IMR-90 (cell line): ENCODE measurements around the gene SGPL1.

Experiments
- MAFK ChIP-seq: IDR thresholded peaks from 2 replicates; pipeline ENCODE4 v1.6.1; 2012; ENCODE audit warnings: low read depth, low read length, improper control_type of control experiment
- POLR2A ChIP-seq: IDR thresholded peaks from 2 replicates; pipeline ENCODE4 v1.6.1; 2012; ENCODE audit warnings: mild to moderate bottlenecking, low read depth, low read length
- TF ChIP-seq, protein P1 (sequence below): conservative IDR thresholded peaks from 2 replicates; pipeline ENCODE4 v1.5.1; 2012; ENCODE audit warnings: mild to moderate bottlenecking, low read depth, low read length, improper control_type of control experiment
- TF ChIP-seq, protein P2 (sequence below): fragments of 150-350 bp; IDR thresholded peaks from 2 replicates; pipeline ENCODE4 v1.6.1; 2016; ENCODE audit warnings: low read depth, mild to moderate bottlenecking, low read length, moderate library complexity, borderline replicate concordance

DNA sequence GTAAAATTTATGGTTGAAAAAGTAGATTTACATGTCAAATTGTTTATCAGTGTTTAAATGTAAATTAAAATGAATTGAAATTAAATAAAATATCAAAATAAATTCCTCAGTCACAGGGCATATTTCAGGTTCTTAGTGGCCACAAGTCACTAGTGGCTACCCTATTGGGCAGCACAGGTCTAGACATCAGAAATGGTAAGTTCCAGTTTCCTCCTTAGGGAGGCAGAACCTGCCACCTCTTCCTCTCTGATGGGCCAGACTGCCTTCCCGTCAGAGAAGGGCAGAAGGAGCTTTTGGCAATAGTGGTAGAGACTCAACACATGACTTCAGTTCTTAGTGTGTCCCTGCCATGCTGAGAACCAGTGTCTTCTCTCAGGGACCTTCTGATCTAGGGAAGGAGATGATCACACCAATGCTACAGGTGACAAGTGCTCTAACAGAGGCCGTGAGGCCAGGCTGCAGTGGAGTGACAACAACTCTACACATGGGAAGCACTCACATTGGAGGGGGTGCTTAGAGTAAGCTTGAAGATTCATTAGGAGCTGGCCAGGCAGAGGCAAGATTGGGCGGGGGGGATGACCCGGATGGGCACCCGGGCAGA is 87.0 kb downstream of the SGPL1 start:
- TF ChIP-seq, protein P1, sequence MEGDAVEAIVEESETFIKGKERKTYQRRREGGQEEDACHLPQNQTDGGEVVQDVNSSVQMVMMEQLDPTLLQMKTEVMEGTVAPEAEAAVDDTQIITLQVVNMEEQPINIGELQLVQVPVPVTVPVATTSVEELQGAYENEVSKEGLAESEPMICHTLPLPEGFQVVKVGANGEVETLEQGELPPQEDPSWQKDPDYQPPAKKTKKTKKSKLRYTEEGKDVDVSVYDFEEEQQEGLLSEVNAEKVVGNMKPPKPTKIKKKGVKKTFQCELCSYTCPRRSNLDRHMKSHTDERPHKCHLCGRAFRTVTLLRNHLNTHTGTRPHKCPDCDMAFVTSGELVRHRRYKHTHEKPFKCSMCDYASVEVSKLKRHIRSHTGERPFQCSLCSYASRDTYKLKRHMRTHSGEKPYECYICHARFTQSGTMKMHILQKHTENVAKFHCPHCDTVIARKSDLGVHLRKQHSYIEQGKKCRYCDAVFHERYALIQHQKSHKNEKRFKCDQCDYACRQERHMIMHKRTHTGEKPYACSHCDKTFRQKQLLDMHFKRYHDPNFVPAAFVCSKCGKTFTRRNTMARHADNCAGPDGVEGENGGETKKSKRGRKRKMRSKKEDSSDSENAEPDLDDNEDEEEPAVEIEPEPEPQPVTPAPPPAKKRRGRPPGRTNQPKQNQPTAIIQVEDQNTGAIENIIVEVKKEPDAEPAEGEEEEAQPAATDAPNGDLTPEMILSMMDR, result no peak
- TF ChIP-seq MAFK (no peak), POLR2A (no peak)
- TF ChIP-seq, protein P2, sequence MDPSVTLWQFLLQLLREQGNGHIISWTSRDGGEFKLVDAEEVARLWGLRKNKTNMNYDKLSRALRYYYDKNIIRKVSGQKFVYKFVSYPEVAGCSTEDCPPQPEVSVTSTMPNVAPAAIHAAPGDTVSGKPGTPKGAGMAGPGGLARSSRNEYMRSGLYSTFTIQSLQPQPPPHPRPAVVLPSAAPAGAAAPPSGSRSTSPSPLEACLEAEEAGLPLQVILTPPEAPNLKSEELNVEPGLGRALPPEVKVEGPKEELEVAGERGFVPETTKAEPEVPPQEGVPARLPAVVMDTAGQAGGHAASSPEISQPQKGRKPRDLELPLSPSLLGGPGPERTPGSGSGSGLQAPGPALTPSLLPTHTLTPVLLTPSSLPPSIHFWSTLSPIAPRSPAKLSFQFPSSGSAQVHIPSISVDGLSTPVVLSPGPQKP, result no peak
